Nephron (organoid): ENCODE measurements around the gene SLC9C2.
A peak's percentile ranks its signal among the peaks of the same experiment; 100 is the strongest.
"Not testable (repeated sequence)": the region's sequence is repeated elsewhere in the genome, so short reads cannot be mapped to it uniquely, and the experiment has no call there.

Source experiments
- H3K27ac Mint-ChIP-seq, 3 experiments: 2 replicates each; pipeline ENCODE4 v1.8.0; 2020; ENCODE audit warnings: mixed read lengths in 3 of 3, mild to moderate bottlenecking in 2 of 3, moderate library complexity in 1 of 3
- H3K27me3 Mint-ChIP-seq: 2 replicates; pipeline ENCODE4 v1.8.0; 2021; ENCODE audit warnings: low read depth, mild to moderate bottlenecking, moderate library complexity, mixed read lengths
- H3K36me3 Mint-ChIP-seq: 2 replicates; pipeline ENCODE4 v1.8.0; 2020; ENCODE audit warnings: low read depth, mixed read lengths
- H3K4me1 Mint-ChIP-seq: 2 replicates; pipeline ENCODE4 v1.8.0; 2020; ENCODE audit warnings: mixed read lengths
- H3K4me3 Mint-ChIP-seq, 3 experiments: 2 replicates each; pipeline ENCODE4 v1.8.0; 2020; ENCODE audit warnings: mild to moderate bottlenecking in 3 of 3, mixed read lengths in 3 of 3, moderate library complexity in 2 of 3
- H3K9me3 Mint-ChIP-seq: 2 replicates; pipeline ENCODE4 v1.8.0; 2020; ENCODE audit warnings: mixed read lengths
- TF ChIP-seq, protein P1 (sequence below), 3 experiments: fragments of 200-600 bp; sonication (generic); IDR thresholded peaks; one replicate each; pipeline ENCODE4 v1.5.0; 2021; ENCODE audit warnings: antibody characterized with exemption in 3 of 3; ENCODE audit not compliant: unreplicated experiment in 3 of 3

Gene SLC9C2

DNA sequence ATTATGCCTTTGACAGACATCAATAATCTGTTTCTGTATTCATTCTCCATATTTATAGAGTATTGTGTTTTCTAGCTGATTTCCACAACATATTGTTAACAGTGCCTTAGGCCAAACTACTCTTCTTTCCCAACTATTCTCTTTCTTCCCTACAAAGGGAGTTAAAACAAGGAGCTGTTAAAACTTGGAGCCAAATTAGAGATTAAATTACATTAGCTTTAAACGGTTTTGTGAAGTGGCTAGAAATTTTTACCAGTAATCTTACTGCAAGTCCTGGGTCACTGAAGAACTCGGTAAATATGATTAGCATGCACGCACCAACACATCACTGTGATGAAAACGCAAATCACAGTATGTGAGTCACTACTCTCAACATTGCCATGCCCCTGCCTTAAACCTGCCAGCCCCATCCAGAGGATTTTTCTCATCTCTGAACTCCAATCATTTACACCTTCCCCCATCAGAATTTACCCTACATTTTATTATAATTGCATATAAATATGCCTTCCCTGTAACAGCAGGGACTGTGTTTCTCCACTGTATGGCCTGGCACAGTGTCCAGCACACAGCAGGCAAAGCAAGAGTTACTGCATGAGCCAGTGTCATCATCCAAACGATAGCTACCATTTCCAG, 127.2 kb downstream of the SLC9C2 start:
- Mint-ChIP-seq H3K9me3 (peaks cover 13% of the 10 kb centered on the region), H3K36me3 (peaks cover 28% of the 10 kb centered on the region), H3K27ac (peak overlapping the region; percentile 37 to 71 (median 43)), H3K4me3 (peak overlapping the region; percentile 85 to 96 (median 89)), H3K4me1 (peaks cover 56% of the 10 kb centered on the region), H3K27me3 (peaks cover 4% of the 10 kb centered on the region)
- TF ChIP-seq, protein P1, sequence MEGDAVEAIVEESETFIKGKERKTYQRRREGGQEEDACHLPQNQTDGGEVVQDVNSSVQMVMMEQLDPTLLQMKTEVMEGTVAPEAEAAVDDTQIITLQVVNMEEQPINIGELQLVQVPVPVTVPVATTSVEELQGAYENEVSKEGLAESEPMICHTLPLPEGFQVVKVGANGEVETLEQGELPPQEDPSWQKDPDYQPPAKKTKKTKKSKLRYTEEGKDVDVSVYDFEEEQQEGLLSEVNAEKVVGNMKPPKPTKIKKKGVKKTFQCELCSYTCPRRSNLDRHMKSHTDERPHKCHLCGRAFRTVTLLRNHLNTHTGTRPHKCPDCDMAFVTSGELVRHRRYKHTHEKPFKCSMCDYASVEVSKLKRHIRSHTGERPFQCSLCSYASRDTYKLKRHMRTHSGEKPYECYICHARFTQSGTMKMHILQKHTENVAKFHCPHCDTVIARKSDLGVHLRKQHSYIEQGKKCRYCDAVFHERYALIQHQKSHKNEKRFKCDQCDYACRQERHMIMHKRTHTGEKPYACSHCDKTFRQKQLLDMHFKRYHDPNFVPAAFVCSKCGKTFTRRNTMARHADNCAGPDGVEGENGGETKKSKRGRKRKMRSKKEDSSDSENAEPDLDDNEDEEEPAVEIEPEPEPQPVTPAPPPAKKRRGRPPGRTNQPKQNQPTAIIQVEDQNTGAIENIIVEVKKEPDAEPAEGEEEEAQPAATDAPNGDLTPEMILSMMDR (IDR thresholded peaks at IDR 0.05; ENCODE audit: unreplicated experiment in 3 of 3), result no peak

DNA sequence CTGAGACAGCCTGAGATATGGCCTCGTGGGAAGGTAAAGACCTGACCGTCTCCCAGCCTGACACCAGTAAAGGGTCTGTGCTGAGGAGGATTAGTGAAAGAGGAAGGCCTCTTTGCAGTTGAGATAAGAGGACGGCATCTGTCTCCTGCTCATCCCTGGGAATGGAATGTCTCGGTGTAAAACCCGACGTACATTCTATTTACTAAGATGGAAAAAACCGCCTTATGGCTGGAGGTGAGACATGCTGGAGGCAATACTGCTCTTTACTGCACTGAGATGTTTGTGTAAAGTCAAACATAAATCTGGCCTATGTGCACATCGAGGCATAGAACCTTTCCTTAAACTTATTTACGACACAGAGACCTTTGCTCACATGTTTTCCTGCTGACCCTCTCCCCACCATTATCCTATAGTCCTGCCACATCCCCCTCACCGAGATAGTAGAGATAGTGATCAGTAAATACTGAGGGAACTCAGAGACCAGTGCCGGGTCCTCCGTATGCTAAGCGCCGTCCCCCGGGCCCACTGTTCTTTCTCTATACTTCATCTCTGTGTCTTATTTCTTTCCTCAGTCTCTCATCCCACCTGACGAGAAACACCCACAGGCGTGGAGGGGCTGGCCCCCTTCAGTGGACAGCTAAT, 128.0 kb downstream of the SLC9C2 start:
- peaks cover 49% of the 10 kb centered on the region for H3K4me1 Mint-ChIP-seq

DNA sequence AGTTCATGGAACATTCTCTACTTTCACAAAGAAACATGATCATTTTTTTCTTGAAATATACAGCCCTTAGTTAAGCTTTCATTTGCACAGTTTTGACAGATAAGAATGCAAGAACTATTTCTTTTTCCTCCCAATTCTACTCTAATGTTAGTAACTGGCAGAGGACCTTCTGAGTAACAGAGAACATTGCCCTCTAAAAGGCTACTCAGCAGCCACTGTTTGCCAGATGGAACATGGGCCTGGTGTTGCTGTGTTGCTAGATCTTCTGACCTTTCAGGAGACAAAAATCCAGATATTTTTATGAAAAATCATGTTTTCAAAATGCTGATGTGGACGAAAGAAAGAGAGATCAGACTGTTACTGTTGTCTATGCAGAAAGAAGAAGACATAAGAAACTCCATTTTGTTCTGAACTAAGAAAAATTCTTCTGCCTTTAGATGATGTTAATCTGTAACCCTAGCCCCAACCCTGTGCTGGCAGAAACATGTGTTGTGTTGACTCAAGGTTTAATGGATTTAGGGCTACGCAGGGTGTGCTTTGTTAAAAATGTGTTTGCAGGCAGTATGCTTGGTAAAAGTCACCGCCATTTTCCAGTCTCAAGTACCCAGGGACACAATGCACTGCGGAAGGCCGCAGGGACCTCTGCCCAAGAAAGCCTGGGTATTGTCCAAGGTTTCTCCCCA, 128.6 kb downstream of the SLC9C2 start:
- Mint-ChIP-seq H3K27me3 (peaks cover 4% of the 10 kb centered on the region), H3K4me3 (peak overlapping the region; percentile 55 to 96 (median 85)), H3K27ac (peak overlapping the region; percentile 71 to 89 (median 79)), H3K36me3 (peaks cover 22% of the 10 kb centered on the region), H3K9me3 (peaks cover 22% of the 10 kb centered on the region), H3K4me1 (peaks cover 43% of the 10 kb centered on the region)
- TF ChIP-seq, protein P1 (IDR thresholded peaks at IDR 0.05; ENCODE audit: unreplicated experiment in 3 of 3), result no peak

More for the DNA sequence above, 128.0 kb downstream of the SLC9C2 start:
- Mint-ChIP-seq H3K9me3 (peaks cover 20% of the 10 kb centered on the region), H3K36me3 (peaks cover 26% of the 10 kb centered on the region), H3K4me3 (peak overlapping the region; percentile 55 to 96 (median 85)), H3K27ac (peak overlapping the region; percentile 71 to 89 (median 79))
- not testable (repeated sequence) for H3K27me3 Mint-ChIP-seq

DNA sequence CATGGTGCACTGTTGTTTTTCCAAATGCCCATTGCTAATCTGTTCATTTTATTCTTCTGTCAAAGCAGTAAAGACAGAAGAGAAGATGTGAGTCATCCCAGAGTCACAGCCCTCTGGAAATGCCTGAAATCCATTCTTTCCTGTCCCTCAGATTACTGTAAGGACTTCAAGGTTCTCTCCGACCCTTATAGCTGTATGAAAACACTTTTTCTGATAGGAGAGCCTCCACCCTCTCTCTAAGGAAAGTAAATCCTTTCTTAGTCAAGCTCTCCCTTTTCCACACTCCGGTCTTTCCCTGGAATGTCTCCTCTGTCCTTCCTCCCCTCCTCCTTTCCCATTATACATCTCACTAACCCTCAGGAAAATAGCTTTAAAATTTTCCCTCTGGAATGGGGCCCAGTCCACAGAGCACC, 129.3 kb downstream of the SLC9C2 start:
- peaks cover 23% of the 10 kb centered on the region for H3K9me3 Mint-ChIP-seq
- H3K4me1 Mint-ChIP-seq, result peaks cover 37% of the 10 kb centered on the region
- H3K4me3 Mint-ChIP-seq, result peak overlapping the region; percentile 2 to 96 (median 85)
- peak overlapping the region; percentile 71 to 89 (median 79) for H3K27ac Mint-ChIP-seq
- H3K36me3 Mint-ChIP-seq, result peaks cover 27% of the 10 kb centered on the region
- TF ChIP-seq, protein P1 (IDR thresholded peaks at IDR 0.05; ENCODE audit: unreplicated experiment in 3 of 3), result no peak
- H3K27me3 Mint-ChIP-seq, result peaks cover 4% of the 10 kb centered on the region

DNA sequence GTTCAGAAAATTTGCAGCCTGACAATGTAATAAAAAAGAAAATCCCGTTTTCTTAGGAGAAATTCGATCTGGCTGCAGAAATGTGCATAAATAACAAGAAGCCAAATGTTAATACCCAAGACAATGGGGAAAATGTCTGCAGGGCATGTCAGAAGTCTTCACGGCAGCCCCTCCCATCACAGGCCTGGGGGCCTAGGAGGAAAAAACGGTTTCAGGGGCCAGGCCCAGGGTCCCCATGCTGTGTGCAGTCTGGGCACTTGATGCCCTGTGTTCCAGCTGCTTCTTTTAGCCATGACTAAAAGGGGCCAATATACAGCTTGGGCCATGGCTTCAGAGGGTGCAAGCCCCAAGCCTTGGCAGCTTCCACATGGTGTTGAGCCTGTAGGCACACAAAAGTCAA, 132.3 kb downstream of the SLC9C2 start:
- TF ChIP-seq, protein P1 (IDR thresholded peaks at IDR 0.05; ENCODE audit: unreplicated experiment in 3 of 3), result no peak
- Mint-ChIP-seq H3K9me3 (peaks cover 47% of the 10 kb centered on the region), H3K36me3 (peaks cover 36% of the 10 kb centered on the region), H3K27ac (no peak overlapping the region), H3K4me1 (peaks cover 23% of the 10 kb centered on the region), H3K4me3 (no peak overlapping the region), H3K27me3 (peaks cover 4% of the 10 kb centered on the region)

DNA sequence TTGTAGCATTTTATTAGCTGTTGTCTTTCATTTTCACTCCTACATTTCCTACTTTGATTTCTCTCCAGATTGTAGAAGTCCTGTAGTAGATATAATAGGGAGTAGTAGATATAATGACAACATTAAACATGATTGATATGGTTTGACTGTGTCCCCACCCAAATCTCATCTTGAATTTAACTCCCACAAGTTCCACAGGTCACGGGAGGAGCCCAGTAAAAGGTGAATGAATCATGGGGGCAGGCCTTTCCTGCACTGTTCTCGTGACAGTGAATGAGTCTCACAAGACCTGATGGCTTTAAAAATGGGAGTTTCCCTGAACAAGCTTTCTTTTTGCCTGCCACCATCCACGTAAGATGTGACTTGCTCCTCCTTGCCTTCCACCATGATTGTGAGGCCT, 133.2 kb downstream of the SLC9C2 start:
- Mint-ChIP-seq H3K36me3 (peaks cover 43% of the 10 kb centered on the region), H3K9me3 (peaks cover 54% of the 10 kb centered on the region), H3K4me1 (peaks cover 16% of the 10 kb centered on the region), H3K27me3 (no peaks in the 10 kb centered on the region), H3K4me3 (no peak overlapping the region), H3K27ac (no peak overlapping the region)
- TF ChIP-seq, protein P1 (IDR thresholded peaks at IDR 0.05; ENCODE audit: unreplicated experiment in 3 of 3), result no peak
